Heart left ventricle (tissue), 13 donors: ENCODE measurements around the gene MEGF11.

Experiments used
- POLR2A ChIP-seq, 2 donors: fragments of 450-650 bp; IDR thresholded peaks; one replicate each; pipeline ENCODE4 v1.6.1; 2017; ENCODE audit warnings: antibody characterized with exemption in 2 of 2, mild to moderate bottlenecking in 2 of 2, moderate library complexity in 2 of 2
- TF ChIP-seq, protein P1 (sequence below), 12 donors: fragments of 200-600 bp; sonication (generic) in 4 of 12; IDR thresholded peaks; one replicate each; pipeline versions ENCODE4 v1.5.0 to v1.8.0; 2018 to 2022; ENCODE audit warnings: antibody characterized with exemption in 12 of 12, mild to moderate bottlenecking in 5 of 12
- donor health status: ischemic (EF 13 %, LVEDD 7.1; RV severe dilation, severe dysfunction).
- donor health status: DM: no; HTN: yes; CAD: no.
- donor health status: DM: no; HTN: no; CAD: no.
- donor health status: ischemic (EF 25% LVEDD 6.9; RV normal size, moderate dysfunction).
- donor health status: ischemic (EF 25% LVEDD 5.7; RV mildly dilated, moderate dysfunction).
- donor health status: ischemic (EF 35%, LVEDD 5.7; RV mildly dilated, moderate dysfunction).
- donor health status: nonischemic (EF 11% LVEDD 7.7; RV severe dilation, severe dysfunction).
- donor health status: DM: yes; HTN: yes; CAD: no.
- donor health status: PGD.
- donor health status: ischemic (EF 29% LVEDD 5.4; RV normal size, mild dysfunction).
- donor health status: nonischemic (EF 23%, LVEDD 6.1; RV moderate dilation, normal function).

DNA sequence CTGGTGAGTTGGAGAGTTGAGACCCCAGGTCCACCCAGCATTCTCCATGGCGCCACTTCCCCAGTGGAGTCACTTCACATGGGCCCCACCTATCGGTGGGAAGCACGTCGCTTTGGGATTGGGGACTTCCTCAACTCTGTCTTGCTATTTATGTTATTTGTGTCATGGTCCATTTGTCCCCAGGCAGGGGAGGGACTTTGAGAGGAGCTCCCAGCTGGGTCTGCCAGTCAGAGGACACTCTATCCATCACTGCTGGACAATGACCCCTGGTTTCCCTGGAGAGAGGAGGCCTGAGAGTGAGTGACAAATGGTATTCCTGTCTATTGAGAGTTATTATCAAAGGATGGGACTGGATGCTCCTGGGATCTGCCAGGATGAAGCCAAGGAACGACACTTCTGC is 256.6 kb downstream of the MEGF11 start:
- TF ChIP-seq, protein P1, sequence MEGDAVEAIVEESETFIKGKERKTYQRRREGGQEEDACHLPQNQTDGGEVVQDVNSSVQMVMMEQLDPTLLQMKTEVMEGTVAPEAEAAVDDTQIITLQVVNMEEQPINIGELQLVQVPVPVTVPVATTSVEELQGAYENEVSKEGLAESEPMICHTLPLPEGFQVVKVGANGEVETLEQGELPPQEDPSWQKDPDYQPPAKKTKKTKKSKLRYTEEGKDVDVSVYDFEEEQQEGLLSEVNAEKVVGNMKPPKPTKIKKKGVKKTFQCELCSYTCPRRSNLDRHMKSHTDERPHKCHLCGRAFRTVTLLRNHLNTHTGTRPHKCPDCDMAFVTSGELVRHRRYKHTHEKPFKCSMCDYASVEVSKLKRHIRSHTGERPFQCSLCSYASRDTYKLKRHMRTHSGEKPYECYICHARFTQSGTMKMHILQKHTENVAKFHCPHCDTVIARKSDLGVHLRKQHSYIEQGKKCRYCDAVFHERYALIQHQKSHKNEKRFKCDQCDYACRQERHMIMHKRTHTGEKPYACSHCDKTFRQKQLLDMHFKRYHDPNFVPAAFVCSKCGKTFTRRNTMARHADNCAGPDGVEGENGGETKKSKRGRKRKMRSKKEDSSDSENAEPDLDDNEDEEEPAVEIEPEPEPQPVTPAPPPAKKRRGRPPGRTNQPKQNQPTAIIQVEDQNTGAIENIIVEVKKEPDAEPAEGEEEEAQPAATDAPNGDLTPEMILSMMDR (IDR thresholded peaks at IDR 0.05), result no peak
- no peak for TF ChIP-seq POLR2A (IDR thresholded peaks at IDR 0.05)
